HG03460 (cell line): ENCODE results near the gene RPH3AL.
"Not testable (repeated sequence)": the region's sequence is repeated elsewhere in the genome, so short reads cannot be mapped to it uniquely, and the experiment has no call there.

Experiments
- ATAC-seq: cut with Tn5 transposase; IDR thresholded peaks from one replicate; pipeline ENCODE4 v1.9.1; 2021; ENCODE audit not compliant: unreplicated experiment

The RPH3AL gene

DNA sequence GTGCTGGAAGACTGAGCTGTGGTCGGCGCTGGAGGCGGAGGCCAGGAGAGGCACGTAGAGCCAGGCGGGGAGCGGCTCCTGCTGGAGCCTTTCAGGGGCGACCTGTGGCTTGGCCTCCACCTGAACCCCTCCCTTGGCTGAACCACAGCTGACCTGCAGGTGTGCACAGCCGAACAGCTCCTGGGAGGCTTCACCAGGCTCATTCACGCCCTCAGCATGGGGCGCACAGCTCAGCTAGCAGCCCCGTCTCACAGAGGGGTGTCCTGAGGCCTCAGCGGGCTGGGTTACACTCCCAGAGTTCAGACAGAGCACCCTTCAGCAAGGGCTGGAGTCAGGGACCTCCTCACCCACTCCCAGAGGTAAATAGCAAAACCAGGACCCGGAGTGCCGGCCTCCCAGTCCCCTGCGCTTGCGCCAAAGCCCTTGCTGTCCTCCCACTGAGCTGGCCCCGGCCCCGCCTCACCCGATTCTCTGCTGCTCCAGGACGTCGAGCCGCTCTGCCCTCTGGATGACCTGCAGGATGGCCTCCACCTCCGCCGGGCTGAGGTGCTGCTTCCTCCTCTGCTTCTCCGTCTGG lies 31.7 kb downstream of the RPH3AL start:
- no peak for ATAC-seq

DNA sequence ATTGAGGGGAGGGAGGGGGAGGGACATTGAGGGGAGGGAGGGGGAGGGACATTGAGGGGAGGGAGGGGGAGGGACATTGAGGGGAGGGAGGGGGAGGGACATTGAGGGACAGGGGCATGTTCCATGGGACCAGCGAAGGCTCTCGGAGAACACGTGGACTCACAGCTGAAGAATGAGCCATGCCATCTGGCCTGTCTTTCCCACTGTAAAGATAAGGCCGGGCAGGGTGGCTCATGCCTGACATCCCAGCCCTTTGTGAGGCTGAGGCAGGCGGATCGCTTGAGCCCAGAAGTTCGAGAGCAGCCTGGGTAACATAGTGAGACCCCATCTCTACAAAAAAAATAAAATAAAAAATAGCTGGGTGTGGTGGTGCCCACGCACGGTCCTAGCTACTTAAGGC lies 32.5 kb downstream of the RPH3AL start:
- no peak for ATAC-seq

DNA sequence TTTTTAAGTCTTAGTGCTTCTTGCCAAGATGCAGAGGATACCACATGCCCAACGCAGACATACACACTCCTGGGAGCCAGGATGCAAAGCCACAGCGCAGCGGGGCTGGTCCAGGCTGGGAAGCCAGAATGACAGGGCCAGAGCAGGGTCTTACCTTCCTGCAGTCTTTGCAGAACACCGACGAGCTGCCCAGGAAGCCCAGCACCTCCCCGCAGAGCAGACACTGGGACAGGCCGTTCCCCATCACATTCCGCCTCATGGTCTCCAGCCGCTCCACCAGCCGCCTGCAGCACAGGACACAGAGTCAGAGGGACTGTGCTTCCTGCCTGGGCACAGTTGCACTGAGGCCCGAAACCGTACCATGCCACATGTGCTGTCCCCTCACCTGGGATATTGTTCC lies 33.3 kb downstream of the RPH3AL start:
- ATAC-seq = no peak

DNA sequence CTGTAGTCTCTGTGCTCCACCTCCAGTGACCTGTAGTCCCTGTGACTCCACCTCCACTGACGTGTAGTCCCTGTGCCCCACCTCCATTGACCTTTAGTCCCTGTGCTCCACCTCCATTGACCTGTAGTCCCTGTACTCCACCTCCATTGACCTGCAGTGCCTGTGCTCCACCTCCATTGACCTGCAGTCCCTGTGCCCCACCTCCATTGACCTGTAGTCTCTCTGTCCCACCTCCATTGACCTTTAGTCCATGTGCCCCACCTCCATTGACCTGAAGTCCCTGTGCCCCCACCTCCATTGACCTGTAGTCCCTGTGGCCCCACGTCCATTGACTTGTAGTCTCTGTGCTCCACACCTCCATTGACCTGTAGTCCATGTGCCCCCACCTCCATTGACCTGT lies 35.5 kb downstream of the RPH3AL start:
- ATAC-seq = not testable (repeated sequence)

DNA sequence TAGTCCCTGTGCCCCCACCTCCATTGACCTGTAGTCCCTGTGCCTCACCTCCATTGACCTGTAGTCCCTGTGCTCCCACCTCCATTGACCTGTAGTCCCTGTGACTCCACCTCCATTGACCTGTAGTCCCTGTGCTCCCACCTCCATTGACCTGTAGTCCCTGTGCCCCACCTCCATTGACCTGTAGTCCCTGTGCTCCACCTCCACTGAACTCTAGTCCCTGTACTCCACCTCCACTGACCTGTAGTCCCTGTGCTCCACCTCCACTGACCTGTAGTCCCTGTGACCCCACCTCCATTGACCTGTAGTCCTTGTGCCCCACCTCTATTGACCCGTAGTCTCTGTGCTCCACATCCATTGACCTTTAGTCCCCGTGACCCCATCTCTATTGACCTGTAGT lies 37.2 kb downstream of the RPH3AL start:
- ATAC-seq = not testable (repeated sequence)

DNA sequence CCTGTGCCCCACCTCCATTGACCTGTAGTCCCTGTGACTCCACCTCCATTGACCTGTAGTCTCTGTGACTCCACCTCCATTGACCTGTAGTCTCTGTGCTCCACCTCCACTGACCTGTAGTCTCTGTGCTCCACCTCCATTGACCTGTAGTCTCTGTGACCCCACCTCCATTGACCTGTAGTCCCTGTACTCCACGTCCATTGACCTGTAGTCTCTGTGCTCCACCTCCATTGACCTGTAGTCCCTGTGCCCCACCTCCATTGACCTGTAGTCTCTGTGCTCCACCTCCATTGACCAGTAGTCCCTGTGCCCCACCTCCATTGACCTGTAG lies 38.0 kb downstream of the RPH3AL start:
- not testable (repeated sequence) for ATAC-seq

DNA sequence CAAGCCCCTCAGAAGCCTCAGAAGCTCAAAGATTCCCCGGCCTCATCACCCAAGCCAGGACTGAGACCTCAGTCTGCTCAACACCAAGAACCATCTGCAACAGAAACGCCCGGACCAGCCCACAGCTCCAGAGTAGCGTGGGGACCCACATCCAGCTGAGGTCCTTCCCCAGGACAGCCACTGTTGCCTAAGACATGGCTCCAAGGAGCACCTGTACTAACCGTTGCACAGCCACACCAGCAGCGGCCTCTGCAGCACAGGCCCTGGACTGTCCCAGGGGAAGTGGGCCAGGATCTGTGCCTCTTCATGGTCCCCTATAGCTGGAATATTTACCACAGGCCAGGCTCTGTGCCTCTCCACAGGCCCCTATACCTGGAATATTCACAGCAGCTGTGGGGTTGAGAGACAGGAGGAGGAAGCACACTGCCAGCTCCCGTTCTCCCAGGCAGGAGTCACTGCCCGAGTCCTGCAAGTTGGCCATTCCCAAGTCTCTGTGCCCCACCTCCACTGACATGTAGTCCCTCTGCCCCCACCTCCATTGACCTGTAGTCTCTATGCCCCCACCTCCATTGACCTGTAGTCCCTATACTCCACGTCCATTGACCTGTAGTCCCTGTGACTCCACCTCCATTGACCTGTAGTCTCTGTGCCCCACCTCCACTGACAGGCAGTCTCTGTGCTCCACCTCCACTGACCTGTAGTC lies 38.5 kb downstream of the RPH3AL start:
- ATAC-seq = no peak

DNA sequence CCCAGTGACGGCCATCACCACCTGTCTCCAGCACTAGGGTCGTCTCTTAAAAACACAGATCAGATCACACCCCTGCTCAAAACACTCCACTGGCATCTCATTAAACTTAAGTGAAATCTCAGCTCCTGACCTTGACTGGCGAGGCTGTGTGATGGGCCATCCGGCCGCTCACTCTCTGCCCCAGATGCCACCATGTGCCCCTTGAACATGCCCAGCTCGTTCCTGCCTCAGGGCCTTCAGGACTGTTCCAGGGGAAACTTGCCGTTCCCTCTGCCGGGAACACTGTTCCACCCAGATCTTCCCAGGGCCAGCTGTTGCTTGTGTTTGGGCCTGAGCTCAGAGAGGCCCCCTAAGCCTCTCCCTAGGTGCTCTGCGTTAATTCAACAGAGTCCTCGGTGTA lies 39.4 kb downstream of the RPH3AL start:
- ATAC-seq = no peak

DNA sequence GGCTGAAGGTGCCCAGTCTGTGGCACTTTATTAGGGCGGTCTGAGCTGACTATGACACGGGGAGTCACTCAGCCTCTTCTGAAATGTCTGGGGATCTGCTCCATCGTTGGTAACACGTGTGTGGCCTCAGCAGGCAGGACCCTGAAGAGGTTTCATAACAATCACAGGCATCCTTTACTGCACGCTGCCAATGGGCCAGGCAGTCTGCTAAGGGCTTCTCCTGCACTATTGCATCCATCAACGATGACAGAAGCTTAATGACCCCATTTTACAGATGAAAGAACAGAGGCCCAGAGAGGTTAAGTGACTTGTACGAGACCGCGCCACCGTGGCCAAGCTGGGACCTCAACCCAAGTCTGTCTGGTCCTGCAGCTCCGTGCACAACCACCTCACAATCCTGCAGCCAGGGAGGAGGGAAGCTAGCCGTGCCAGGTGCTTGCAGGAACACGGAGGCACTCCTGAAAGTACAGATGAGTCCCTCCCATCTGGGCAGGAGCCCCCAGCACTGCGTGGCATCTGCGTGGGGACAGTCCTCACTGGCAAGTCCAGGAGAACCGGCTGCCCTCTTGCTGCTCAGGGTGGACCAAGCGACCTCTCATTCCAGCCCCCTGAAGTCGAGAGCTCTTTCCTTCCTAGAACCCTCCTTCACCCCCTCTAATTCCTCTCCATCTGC lies 40.0 kb downstream of the RPH3AL start:
- no peak for ATAC-seq

DNA sequence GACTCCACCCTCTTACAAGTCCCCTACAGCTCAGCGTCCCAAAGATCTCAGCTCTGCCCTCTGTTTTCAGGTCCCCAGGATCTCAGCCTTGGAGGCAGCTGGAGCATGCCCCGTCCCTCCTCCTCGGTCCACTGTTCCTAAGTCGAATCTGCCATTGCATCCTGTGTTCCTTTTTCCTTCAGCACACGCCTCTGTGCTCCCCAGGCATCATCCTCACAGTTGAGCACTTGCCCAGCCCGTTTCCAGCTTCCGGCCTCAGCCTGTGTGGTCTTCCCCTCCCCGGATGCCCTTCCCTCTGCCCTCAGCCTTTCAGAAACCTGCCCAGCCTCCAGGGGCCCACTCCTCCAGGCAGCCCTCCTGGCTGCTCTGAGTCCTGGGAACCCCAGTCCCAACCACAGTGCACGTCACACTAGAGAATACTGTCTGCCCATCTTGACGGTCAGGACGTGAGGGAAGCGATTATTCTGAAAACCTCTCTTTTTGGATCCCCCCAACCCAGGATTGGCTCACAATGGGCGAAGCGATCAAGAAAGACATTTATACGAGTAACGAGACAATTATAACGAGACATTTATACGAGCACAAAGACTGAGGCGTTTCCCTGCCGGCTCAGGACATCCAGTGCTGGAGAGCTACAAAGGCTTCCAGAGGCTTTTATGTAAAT lies 41.4 kb downstream of the RPH3AL start:
- ATAC-seq = no peak

DNA sequence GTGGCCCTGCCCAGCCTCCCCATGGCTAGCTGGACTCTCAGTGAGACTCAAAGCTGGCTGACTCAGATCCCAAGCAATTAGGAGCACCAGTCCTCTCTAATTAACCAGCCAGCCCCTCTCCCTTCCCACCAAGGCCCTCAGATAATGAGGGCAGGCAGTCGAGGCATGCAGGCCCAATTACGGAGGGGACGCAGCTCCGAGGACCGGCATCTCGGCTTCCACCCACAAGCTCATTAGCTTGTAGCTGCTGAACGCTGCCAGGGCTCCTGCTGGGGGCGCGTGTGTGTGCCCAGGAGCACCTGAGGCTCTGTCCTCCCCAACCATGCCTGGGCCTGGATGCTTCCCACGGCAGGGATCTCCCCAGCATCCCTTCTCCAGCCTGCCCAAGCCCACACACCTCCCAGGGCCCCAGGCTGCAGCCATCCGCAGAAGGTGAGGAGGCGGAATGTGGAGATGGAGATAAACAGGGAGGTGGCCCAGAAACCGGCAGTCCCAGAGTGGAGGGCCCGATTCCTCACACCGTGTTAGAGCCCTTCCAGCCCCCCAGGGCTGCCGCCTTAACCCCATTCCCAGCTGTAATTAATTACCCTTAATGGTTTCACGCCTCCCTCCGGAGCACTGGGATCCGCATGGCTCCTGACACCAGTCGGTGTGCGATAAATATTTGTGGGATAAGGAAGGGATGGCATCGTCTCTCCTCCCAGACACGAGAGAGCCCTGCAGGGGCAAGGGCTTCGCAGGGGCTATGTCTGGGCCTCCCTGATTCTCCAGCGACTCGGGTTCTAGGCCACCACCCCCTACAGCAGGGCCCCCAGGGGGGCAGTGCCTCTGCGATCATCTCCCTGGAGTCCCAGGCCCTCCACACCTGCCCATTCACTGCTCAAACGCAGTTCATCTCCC lies 42.2 kb downstream of the RPH3AL start:
- ATAC-seq = no peak

DNA sequence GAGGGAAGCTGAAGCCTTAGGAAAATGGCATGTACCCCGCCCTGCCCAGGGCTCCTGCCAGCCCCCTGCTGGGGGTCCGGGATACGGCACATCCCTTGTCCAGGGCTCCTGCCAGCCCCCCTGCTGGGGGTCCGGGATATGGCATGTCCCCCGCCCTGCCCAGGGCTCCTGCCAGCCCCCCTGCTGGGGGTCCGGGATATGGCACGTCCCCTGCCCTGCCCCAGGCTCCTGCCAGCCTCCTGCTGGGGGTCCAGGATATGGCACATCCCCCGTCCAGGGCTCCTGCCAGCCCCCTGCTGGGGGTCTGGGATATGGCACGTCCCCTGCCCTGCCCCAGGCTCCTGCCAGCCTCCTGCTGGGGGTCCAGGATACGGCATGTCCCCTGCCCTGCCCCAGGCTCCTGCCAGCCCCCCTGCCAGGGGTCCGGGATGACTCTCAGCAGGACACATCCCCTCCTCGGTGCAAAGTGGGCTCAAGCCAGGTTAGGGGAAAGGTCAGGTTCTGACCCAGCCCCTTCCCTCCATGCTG lies 43.2 kb downstream of the RPH3AL start:
- ATAC-seq = no peak

DNA sequence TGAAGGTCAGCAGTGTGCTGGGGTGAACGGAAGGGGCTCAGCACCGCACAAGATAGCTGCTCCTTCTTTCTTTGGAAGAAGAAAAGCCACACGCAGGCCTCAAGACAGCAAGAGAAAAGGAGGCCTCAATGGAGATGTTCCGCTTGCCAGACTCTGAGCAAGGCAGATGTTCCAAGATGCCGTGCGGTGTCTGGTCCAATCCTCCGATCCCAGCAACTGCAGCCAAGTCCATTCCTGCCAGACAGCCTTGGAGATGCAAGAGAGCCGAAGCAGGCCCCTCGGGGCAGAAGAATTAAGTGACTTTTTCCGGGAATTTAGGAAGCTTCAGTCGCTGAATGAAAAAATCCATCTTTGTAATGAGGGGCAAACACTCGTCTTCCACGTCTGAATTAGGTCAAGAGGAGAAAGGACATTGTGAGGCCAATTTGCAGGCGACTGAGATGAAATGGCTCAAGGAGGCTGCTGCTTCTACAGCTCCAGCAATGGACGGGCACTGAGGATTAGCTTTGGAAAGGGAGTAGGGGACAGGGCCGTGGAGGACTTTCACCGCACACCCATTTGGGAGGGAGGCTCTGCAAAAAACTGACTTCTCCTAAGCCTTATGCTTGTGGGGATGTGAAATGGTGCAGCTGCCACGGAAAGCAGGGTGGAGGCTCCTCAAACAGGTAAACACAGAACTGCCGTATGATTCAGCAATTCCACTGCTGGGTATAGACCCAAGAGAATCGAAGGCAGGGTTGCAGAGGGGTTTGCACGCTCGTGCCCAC lies 44.7 kb downstream of the RPH3AL start:
- ATAC-seq = no peak

DNA sequence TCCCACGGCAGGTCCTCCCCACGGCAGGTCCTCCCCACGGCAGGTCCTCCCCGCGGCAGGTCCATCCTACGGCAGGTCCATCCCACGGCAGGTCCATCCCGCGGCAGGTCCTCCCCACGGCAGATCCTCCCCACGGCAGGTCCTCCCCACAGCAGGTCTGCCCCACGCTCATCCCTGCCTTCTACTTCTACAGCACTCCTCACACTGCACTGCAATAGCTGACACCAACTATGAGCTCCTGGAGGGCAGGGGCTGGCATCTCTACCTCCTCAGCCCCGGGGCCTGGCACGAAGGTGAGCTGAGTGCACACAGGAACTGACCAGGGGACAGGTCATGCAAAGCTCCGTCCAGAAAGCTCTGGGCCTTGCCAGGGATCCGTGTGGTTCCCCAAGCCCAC lies 45.3 kb downstream of the RPH3AL start:
- ATAC-seq = no peak

DNA sequence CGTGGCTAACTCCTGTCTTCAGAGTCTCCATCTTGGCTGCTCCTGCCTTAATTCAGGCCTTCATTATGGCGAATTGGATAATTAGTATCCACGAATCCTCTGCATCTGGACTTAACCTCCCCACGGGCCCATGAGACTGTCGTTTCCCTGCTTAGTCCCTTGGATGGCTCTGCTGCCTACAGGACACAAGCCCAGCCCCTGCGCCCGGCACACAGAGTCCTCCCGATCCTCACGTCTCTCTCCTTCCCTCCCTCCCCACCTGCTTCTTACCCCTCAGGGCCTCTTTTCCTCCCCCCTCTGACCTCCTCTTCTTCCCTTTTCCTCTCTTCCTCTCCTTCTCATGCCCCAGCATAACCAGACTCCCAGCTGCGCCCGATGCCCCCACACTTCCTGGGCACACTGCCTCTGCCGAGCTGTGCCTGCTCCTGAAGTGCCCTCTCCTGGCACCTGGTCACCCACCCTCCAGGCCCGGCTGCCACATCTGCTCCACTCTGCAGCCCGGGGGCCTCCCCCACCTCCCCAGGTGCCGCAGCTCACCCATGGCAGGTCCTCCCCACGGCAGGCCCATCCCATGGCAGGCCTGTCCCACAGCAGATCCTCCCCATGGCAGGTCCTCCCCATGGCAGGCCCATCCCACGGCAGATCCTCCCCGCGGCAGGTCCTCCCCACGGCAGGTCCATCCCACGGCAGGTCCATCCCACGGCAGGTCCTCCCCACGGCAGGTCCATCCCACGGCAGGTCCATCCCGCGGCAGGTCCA lies 45.9 kb downstream of the RPH3AL start:
- ATAC-seq = no peak

DNA sequence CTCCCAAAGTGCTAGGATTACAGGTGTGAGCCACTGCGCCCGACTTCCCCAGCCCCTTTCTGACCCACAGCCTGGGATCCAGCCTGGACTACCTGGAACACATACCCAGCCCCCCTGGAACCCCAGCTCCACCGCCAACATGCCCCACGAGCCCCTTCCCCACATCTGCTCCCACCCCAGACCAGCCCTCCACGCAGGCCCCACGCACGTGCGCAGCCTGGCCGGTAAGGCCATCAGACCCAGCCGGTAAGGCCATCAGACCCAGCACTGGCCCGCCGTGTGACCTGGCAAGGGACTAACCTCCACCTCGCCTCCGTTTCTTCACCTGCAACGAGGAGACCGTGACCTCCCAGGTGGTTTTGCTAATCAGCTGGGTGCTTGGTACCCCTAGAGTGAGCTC lies 46.5 kb downstream of the RPH3AL start:
- ATAC-seq = no peak

DNA sequence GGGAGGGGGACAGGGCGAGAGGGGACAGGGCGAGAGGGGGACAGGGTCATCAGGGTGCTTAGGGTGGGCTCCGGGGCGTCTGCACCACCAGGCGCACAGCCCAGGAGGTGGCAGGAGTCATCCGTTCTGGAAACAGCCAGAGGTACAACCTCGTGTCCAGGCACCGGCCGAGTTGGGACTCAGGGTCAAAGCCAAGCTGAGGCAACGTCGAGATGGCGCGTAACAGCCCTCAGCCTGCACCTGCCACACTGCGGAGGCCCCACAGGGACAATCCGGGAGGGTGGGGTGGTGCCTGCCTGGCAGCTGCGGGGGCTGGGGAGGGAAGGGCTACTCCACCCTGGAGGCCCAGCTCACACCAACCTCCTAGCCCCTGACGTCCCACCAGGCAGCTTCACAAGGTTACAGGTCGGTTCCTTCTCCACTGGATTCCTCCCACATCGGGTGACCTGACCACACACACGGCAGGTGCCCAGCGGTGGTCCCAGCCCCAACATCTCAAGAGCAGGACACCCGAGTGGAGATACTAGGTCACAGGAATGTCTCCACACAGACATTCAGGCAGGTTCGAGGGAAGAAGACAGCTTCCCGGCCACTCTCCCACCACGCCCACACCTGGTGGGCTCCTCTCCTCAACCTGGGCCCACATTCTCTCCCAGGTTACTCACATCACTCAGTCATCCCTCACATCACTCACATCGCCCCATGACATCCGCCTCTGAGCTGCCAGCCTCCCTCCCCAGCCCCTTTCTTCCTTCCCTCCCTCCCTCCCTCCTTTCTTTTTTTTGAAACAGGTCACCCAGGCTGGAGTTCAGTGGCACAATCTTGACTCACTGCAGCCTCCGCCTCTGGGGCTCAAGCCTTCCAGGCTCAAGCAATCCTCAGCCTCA lies 47.3 kb downstream of the RPH3AL start:
- no peak for ATAC-seq

DNA sequence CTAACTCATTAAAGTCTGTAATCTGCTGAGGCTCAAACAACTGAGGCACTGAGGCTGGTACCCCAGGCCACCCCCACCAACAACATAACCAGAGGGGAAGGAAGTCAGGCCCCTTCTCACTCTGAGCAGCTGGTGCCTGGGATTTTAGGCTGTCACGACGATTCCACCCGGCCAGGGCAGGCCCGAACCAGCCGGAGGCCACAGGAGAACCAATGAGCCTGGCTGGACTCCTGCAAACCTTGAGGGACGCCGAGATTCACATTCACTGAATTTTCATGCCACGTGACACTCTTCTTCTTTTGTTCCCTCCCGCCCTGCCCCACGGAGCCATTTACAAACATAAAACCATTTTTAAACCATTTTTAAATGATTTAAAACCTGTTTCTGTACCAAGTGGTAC lies 48.1 kb downstream of the RPH3AL start:
- ATAC-seq = no peak
